HCT116 (cell line): ENCODE data around the gene PPM1E.

ENCODE experiments used
- CTCF ChIP-seq, 3 experiments: fragments of 200-600 bp in 1 of 3; sonication (generic) in 1 of 3; IDR thresholded peaks in 2 of 3; conservative IDR thresholded peaks in 1 of 3; 2 replicates each; pipeline ENCODE4 v1.5.1; 2012 to 2017; ENCODE audit warnings: low read depth in 2 of 3, low read length in 2 of 3, antibody characterized with exemption in 1 of 3, borderline replicate concordance in 1 of 3, control low read depth in 1 of 3, mild to moderate bottlenecking in 1 of 3, mixed read lengths in 1 of 3, mixed run types in 1 of 3, moderate library complexity in 1 of 3; ENCODE audit not compliant: insufficient read depth in 1 of 3
- EGR1 ChIP-seq: IDR thresholded peaks from 2 replicates; pipeline ENCODE4 v1.6.1; 2012; ENCODE audit warnings: low read depth
- EZH2 ChIP-seq: fragments of 200-600 bp; sonication (generic); IDR thresholded peaks from 2 replicates; pipeline ENCODE4 v1.6.1; 2017; ENCODE audit warnings: antibody characterized with exemption, mixed run types
- EZH2phosphoT487 ChIP-seq: fragments of 200-600 bp; IDR thresholded peaks from 2 replicates; pipeline ENCODE4 v1.6.1; 2018; ENCODE audit warnings: antibody characterized with exemption, borderline replicate concordance
- POLR2A ChIP-seq: IDR thresholded peaks from 2 replicates; pipeline ENCODE4 v1.7.0; 2011; ENCODE audit warnings: borderline replicate concordance; ENCODE audit not compliant: insufficient read depth, insufficient read length; ENCODE audit errors: extremely low read depth
- POLR2AphosphoS5 ChIP-seq: IDR thresholded peaks from 2 replicates; pipeline ENCODE4 v1.6.1; 2011; ENCODE audit warnings: mild to moderate bottlenecking, low read depth, low read length, moderate library complexity
- RAD21 ChIP-seq: IDR thresholded peaks from 2 replicates; pipeline ENCODE4 v1.6.1; 2012; ENCODE audit warnings: low read depth, mild to moderate bottlenecking
- SP1 ChIP-seq: IDR thresholded peaks from 2 replicates; pipeline ENCODE4 v1.6.1; 2012; ENCODE audit warnings: low read depth
- TCF7L2 ChIP-seq: IDR thresholded peaks from 2 replicates; pipeline ENCODE4 v1.7.0; 2011; ENCODE audit warnings: borderline replicate concordance, inconsistent platforms; ENCODE audit not compliant: insufficient read depth, insufficient read length; ENCODE audit errors: extremely low read depth
- YY1 ChIP-seq: IDR thresholded peaks from 2 replicates; pipeline ENCODE4 v1.6.1; 2011; ENCODE audit warnings: low read length, low read depth, moderate library complexity, mild to moderate bottlenecking; ENCODE audit not compliant: insufficient replicate concordance; ENCODE audit errors: extremely low read depth
- ZFX ChIP-seq: fragments of 450-650 bp; IDR thresholded peaks from 2 replicates; pipeline ENCODE4 v1.6.1; 2017
- ZNF274 ChIP-seq: fragments of 200-500 bp; sonication (Bioruptor generic); IDR thresholded peaks from 2 replicates; pipeline ENCODE4 v1.6.1; 2014; ENCODE audit warnings: mild to moderate bottlenecking, low read depth, low read length, inconsistent platforms

GRCh38 chr17:59010026-59010425 is 254.4 kb downstream of the PPM1E start:
- TF ChIP-seq POLR2A (no peak), YY1 (no peak), EZH2 (no peak), CTCF (IDR thresholded peaks at IDR 0.05 in 2 of 3, conservative IDR thresholded peaks at IDR 0.05 in 1 of 3; ENCODE audit: borderline replicate concordance in 1 of 3, insufficient read depth in 1 of 3, low read depth in 2 of 3, low read length in 2 of 3) (no peak), TCF7L2 (no peak), EZH2phosphoT487 (no peak), ZNF274 (no peak), EGR1 (no peak), POLR2AphosphoS5 (no peak), ZFX (no peak), SP1 (no peak), RAD21 (no peak)
